ENCODE measurements around the gene FAM83G.
A peak's percentile ranks its signal among the peaks of the same experiment; 100 is the strongest.

The FAM83G gene

GRCh38 chr17:19005137-19005773 lies 691 bp upstream of the FAM83G start:
- TF ChIP-seq CTCF (IDR thresholded peaks at IDR 0.05; ENCODE audit: low read depth, low read length, missing control alignments) = no peak
- no peak for DNase-seq (ENCODE audit: low read depth)
- H3K4me3 ChIP-seq (ENCODE audit: low read depth, low read length) = peak overlapping the region; percentile 59

- TF ChIP-seq CTCF (IDR thresholded peaks at IDR 0.05; ENCODE audit: low read depth, low read length, missing control alignments) = no peak
- peak overlapping the region; percentile 59 for H3K4me3 ChIP-seq (ENCODE audit: low read depth, low read length)
- no peak for DNase-seq (ENCODE audit: low read depth)
Measured at GRCh38 chr17:19003543-19004420, 782 bp downstream of the FAM83G start.

GRCh38 chr17:19002805-19003542 lies 1.6 kb downstream of the FAM83G start:
- TF ChIP-seq CTCF (IDR thresholded peaks at IDR 0.05; ENCODE audit: low read depth, low read length, missing control alignments) = no peak
- peak overlapping the region; percentile 59 for H3K4me3 ChIP-seq (ENCODE audit: low read depth, low read length)
- DNase-seq (ENCODE audit: low read depth) = no peak

DNA sequence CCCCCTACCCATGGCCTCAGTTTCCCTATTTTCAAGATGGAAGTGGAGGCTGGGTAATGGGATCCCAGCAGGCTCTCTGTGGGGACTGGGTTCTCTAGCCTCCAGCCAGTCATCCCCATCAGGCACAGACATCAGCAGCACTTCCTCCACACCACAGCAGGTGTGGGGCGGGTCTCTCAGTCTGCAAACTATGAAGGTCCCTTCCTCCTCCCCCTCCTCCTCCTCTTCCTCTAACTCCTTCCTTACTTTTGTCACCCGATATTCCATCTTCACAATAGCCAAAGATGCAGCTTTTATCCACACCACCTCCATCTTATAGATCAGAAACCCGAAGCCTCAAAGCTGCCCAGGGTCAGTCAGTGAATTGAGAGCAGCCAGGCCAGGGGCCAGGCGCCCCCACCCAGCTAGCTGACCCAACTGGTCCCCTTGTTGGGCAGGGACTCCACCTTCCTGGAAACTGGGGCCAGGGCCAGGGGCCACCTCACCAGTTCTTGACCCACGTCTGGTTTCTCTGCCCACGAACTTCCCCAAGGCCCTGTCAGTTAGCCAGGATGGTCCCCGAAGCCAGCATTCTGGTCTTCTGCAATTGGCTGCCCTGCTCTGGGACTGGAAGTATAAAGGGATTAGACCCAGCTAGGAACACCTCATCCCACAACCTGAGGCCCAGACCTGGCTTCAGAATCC lies 2.5 kb downstream of the FAM83G start:
- TF ChIP-seq CTCF (IDR thresholded peaks at IDR 0.05; ENCODE audit: low read depth, low read length, missing control alignments) = no peak
- no peak overlapping the region for H3K4me3 ChIP-seq (ENCODE audit: low read depth, low read length)
- DNase-seq (ENCODE audit: low read depth) = no peak

DNA sequence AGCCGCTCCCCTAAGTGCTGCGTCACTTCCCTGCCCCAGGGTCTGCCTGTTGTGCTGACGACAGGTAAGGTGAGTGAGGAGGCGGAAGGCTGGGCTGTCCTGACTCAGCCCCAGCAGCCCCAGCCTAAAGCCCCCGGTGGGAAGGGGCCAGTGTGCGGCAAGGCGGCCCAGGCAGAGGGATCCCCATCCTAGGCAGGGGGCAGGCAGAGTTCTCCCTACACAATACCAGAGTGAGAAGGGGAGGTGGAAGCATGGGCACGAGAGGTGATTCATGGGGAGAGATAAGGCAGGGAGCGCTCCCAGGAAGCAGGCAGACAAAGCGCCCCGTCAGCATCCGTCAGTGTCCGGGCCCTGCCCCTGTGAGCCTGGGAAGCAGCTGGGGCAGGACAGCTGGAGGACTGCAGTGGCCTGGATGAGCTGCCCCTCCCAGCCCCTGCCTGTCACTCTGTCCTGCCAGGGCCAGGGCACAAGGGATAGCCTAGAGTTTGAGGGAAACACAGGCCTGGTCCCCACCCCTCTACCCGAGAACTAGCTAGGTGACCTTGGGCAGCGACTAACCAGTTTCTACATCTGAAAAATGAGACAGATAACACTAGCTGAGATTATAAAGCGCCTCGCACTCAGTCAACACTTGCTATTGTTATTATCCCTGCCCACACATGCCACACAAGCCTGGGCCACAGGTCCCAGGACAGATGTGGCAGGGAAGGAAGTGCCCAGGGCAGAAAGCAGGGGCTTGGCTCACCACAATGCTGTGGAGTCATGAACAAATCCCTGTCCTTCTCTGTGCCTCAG lies 3.8 kb downstream of the FAM83G start:
- no peak for DNase-seq (ENCODE audit: low read depth)
- TF ChIP-seq CTCF (IDR thresholded peaks at IDR 0.05; ENCODE audit: low read depth, low read length, missing control alignments) = no peak
- H3K4me3 ChIP-seq (ENCODE audit: low read depth, low read length) = no peak overlapping the region

GRCh38 chr17:18999911-19000310 lies 4.7 kb downstream of the FAM83G start:
- no peak for TF ChIP-seq CTCF (IDR thresholded peaks at IDR 0.05; ENCODE audit: low read depth, low read length, missing control alignments)
- no peak overlapping the region for H3K4me3 ChIP-seq (ENCODE audit: low read depth, low read length)
- no peak for DNase-seq (ENCODE audit: low read depth)
